ENCODE results near the gene TPM2.

GRCh38 chr9:35729101-35729500 lies 39.4 kb upstream of the TPM2 start:
- no peak for TF ChIP-seq CTCF (IDR thresholded peaks at IDR 0.05)
- no peak for TF ChIP-seq POLR2A (IDR thresholded peaks at IDR 0.05)
